ENCODE results near the gene CUL4B.

The CUL4B gene

DNA sequence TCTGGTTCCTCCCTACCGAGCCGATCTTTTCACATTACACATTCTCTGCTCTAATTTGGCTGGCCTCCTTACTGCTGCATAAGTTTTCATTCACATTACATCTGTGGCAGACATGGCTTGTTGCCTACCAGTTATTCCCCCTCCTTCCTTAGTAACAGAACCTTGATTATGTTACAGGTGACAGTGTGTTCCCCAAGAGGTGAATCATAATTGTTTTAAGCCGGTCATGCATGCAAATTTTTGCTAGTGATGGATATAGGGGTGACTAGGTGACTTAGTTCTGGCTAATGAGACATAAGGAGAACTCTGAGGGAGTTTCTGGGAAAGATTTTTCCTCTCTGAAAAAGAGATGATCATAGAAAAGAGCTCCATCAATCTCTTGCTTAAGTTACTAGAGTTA is 83.3 kb downstream of the CUL4B start:
- TF ChIP-seq, protein P1, sequence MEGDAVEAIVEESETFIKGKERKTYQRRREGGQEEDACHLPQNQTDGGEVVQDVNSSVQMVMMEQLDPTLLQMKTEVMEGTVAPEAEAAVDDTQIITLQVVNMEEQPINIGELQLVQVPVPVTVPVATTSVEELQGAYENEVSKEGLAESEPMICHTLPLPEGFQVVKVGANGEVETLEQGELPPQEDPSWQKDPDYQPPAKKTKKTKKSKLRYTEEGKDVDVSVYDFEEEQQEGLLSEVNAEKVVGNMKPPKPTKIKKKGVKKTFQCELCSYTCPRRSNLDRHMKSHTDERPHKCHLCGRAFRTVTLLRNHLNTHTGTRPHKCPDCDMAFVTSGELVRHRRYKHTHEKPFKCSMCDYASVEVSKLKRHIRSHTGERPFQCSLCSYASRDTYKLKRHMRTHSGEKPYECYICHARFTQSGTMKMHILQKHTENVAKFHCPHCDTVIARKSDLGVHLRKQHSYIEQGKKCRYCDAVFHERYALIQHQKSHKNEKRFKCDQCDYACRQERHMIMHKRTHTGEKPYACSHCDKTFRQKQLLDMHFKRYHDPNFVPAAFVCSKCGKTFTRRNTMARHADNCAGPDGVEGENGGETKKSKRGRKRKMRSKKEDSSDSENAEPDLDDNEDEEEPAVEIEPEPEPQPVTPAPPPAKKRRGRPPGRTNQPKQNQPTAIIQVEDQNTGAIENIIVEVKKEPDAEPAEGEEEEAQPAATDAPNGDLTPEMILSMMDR (IDR thresholded peaks at IDR 0.05): no peak

DNA sequence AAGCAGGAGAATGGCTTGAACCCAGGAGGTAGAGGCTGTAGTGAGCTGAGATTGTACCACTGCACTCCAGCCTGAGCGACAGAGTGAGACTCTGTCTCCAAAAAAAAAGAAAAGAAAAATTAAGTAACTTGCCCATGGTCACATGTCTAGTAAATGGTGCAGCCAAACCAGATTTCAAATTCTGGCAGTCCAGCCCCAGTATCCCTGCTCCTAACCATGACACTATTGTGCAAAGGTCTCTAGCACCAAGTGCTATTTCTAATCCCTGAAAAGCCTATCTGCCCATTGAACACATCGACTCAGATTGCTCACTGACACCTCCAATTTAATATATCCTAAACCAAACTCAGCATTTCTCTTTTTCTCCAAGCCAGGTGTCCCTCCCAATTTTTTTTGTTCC is 84.0 kb downstream of the CUL4B start:
- TF ChIP-seq, protein P1 (IDR thresholded peaks at IDR 0.05): no peak

DNA sequence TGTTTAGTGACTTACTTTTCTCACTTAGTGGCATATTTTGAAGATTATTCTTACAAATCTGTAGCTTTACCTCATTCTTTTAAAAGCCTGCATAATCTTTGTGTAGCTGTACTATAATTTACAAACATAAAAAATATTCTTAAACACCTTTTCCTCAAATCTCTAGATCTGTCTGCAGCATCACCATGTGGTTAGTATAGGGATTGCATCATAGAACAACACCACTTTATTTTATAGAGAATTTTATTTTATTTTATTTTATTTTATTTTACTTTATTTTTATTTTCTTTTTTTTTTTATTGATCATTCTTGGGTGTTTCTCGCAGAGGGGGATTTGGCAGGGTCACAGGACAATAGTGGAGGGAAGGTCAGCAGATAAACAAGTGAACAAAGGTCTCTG is 85.3 kb downstream of the CUL4B start:
- TF ChIP-seq, protein P1 (IDR thresholded peaks at IDR 0.05): peak; percentile 38

Data from LNCAP (cell line).